ENCODE data around the gene MMP14.
A peak's percentile ranks its signal among the peaks of the same experiment; 100 is the strongest.
"Not testable (repeated sequence)": the region's sequence is repeated elsewhere in the genome, so short reads cannot be mapped to it uniquely, and the experiment has no call there.

The MMP14 gene

GRCh38 chr14:22836301-22837113 is at the start of gene MMP14:
TSS of gene MMP14 (plus strand) at chr14:22836585. CDS start at chr14:22836818, 233 bp downstream.
- Histone ChIP-seq H3K9ac (ENCODE audit: low read length in 5 of 5) (peak within 1 kb of the TSS; percentile 40 to 96 (median 95)), H3K27ac (ENCODE audit: low read depth, low read length) (peak within 1 kb of the TSS; percentile 96), H3K27me3 (ENCODE audit: control insufficient read depth in 5 of 5, insufficient read depth in 4 of 5, low read length in 5 of 5) (no peaks in the 10 kb centered on the region), H3K36me3 (ENCODE audit: control insufficient read depth in 5 of 5, insufficient read depth in 5 of 5, low read length in 5 of 5) (peaks cover 6 to 32% (median 18%) of the 10 kb centered on the region in 5 donors), H3K9me3 (ENCODE audit: control insufficient read depth in 5 of 5, low read length in 5 of 5) (no peaks in the 10 kb centered on the region), H3K4me1 (ENCODE audit: control insufficient read depth in 5 of 5, insufficient read depth in 5 of 5, low read length in 5 of 5) (peaks cover 4 to 49% (median 44%) of the 10 kb centered on the region in 5 donors), H3K4me3 (ENCODE audit: low read depth in 1 of 5, low read length in 5 of 5) (peak within 1 kb of the TSS; percentile 88 to 94 (median 89))

- Histone ChIP-seq H3K9me3 (ENCODE audit: control insufficient read depth in 5 of 5, low read length in 5 of 5) (no peaks in the 10 kb centered on the region), H3K36me3 (ENCODE audit: control insufficient read depth in 5 of 5, insufficient read depth in 5 of 5, low read length in 5 of 5) (no peaks in the 10 kb centered on the region), H3K9ac (ENCODE audit: low read length in 5 of 5) (no peak overlapping the region), H3K4me3 (ENCODE audit: low read depth in 1 of 5, low read length in 5 of 5) (no peak overlapping the region), H3K27me3 (ENCODE audit: control insufficient read depth in 5 of 5, insufficient read depth in 4 of 5, low read length in 5 of 5) (no peaks in the 10 kb centered on the region), H3K27ac (ENCODE audit: low read depth, low read length) (no peak overlapping the region), H3K4me1 (ENCODE audit: control insufficient read depth in 5 of 5, insufficient read depth in 5 of 5, low read length in 5 of 5) (peaks cover 0 to 5% (median under 1%) of the 10 kb centered on the region in 5 donors)
These were observed 49.7 kb upstream of the MMP14 start for GRCh38 chr14:22786685-22787084.

- no peaks in the 10 kb centered on the region for H3K9me3 ChIP-seq (ENCODE audit: control insufficient read depth in 5 of 5, low read length in 5 of 5)
- no peak overlapping the region for H3K27ac ChIP-seq (ENCODE audit: low read depth, low read length)
- no peaks in the 10 kb centered on the region for H3K36me3 ChIP-seq (ENCODE audit: control insufficient read depth in 5 of 5, insufficient read depth in 5 of 5, low read length in 5 of 5)
These were observed 45.1 kb upstream of the MMP14 start for GRCh38 chr14:22791301-22791700.

GRCh38 chr14:22792158-22792557 is 44.2 kb upstream of the MMP14 start:
- no peak overlapping the region for H3K27ac ChIP-seq (ENCODE audit: low read depth, low read length)
- H3K9me3 ChIP-seq (ENCODE audit: control insufficient read depth in 5 of 5, low read length in 5 of 5) = no peaks in the 10 kb centered on the region
- no peaks in the 10 kb centered on the region for H3K36me3 ChIP-seq (ENCODE audit: control insufficient read depth in 5 of 5, insufficient read depth in 5 of 5, low read length in 5 of 5)
- H3K4me1 ChIP-seq (ENCODE audit: control insufficient read depth in 5 of 5, insufficient read depth in 5 of 5, low read length in 5 of 5) = peaks cover 0 to 9% (median 0%) of the 10 kb centered on the region in 5 donors
- no peak overlapping the region for H3K9ac ChIP-seq (ENCODE audit: low read length in 5 of 5)
- no peak overlapping the region for H3K4me3 ChIP-seq (ENCODE audit: low read depth in 1 of 5, low read length in 5 of 5)
- H3K27me3 ChIP-seq (ENCODE audit: control insufficient read depth in 5 of 5, insufficient read depth in 4 of 5, low read length in 5 of 5) = no peaks in the 10 kb centered on the region

More at GRCh38 chr14:22791301-22791700, 45.1 kb upstream of the MMP14 start:
- Histone ChIP-seq H3K4me1 (ENCODE audit: control insufficient read depth in 5 of 5, insufficient read depth in 5 of 5, low read length in 5 of 5) (peaks cover 0 to 9% (median 0%) of the 10 kb centered on the region in 5 donors), H3K9ac (ENCODE audit: low read length in 5 of 5) (no peak overlapping the region), H3K27me3 (ENCODE audit: control insufficient read depth in 5 of 5, insufficient read depth in 4 of 5, low read length in 5 of 5) (no peaks in the 10 kb centered on the region), H3K4me3 (ENCODE audit: low read depth in 1 of 5, low read length in 5 of 5) (no peak overlapping the region)

GRCh38 chr14:22793550-22793949 is 42.8 kb upstream of the MMP14 start:
- not testable (repeated sequence) for H3K27ac ChIP-seq (ENCODE audit: low read depth, low read length); H3K4me1 ChIP-seq (ENCODE audit: control insufficient read depth in 5 of 5, insufficient read depth in 5 of 5, low read length in 5 of 5); H3K27me3 ChIP-seq (ENCODE audit: control insufficient read depth in 5 of 5, insufficient read depth in 4 of 5, low read length in 5 of 5); H3K36me3 ChIP-seq (ENCODE audit: control insufficient read depth in 5 of 5, insufficient read depth in 5 of 5, low read length in 5 of 5); H3K9me3 ChIP-seq (ENCODE audit: control insufficient read depth in 5 of 5, low read length in 5 of 5); H3K9ac ChIP-seq (ENCODE audit: low read length in 5 of 5); H3K4me3 ChIP-seq (ENCODE audit: low read depth in 1 of 5, low read length in 5 of 5)

GRCh38 chr14:22793976-22794375 is 42.4 kb upstream of the MMP14 start:
- Histone ChIP-seq H3K36me3 (ENCODE audit: control insufficient read depth in 5 of 5, insufficient read depth in 5 of 5, low read length in 5 of 5) (no peaks in the 10 kb centered on the region), H3K27me3 (ENCODE audit: control insufficient read depth in 5 of 5, insufficient read depth in 4 of 5, low read length in 5 of 5) (no peaks in the 10 kb centered on the region), H3K4me1 (ENCODE audit: control insufficient read depth in 5 of 5, insufficient read depth in 5 of 5, low read length in 5 of 5) (peaks cover 0 to 9% (median 3%) of the 10 kb centered on the region in 5 donors), H3K9me3 (ENCODE audit: control insufficient read depth in 5 of 5, low read length in 5 of 5) (no peaks in the 10 kb centered on the region), H3K4me3 (ENCODE audit: low read depth in 1 of 5, low read length in 5 of 5) (no peak overlapping the region), H3K27ac (ENCODE audit: low read depth, low read length) (no peak overlapping the region), H3K9ac (ENCODE audit: low read length in 5 of 5) (no peak overlapping the region)

- Histone ChIP-seq H3K27ac (ENCODE audit: low read depth, low read length) (no peak overlapping the region), H3K4me1 (ENCODE audit: control insufficient read depth in 5 of 5, insufficient read depth in 5 of 5, low read length in 5 of 5) (peaks cover 0 to 9% (median 4%) of the 10 kb centered on the region in 5 donors), H3K36me3 (ENCODE audit: control insufficient read depth in 5 of 5, insufficient read depth in 5 of 5, low read length in 5 of 5) (no peaks in the 10 kb centered on the region), H3K27me3 (ENCODE audit: control insufficient read depth in 5 of 5, insufficient read depth in 4 of 5, low read length in 5 of 5) (no peaks in the 10 kb centered on the region), H3K9ac (ENCODE audit: low read length in 5 of 5) (no peak overlapping the region), H3K9me3 (ENCODE audit: control insufficient read depth in 5 of 5, low read length in 5 of 5) (no peaks in the 10 kb centered on the region), H3K4me3 (ENCODE audit: low read depth in 1 of 5, low read length in 5 of 5) (no peak overlapping the region)
These were observed 41.8 kb upstream of the MMP14 start for GRCh38 chr14:22794551-22794951.

- no peaks in the 10 kb centered on the region for H3K9me3 ChIP-seq (ENCODE audit: control insufficient read depth in 5 of 5, low read length in 5 of 5)
- H3K27ac ChIP-seq (ENCODE audit: low read depth, low read length) = no peak overlapping the region
- H3K36me3 ChIP-seq (ENCODE audit: control insufficient read depth in 5 of 5, insufficient read depth in 5 of 5, low read length in 5 of 5) = no peaks in the 10 kb centered on the region
- no peak overlapping the region for H3K4me3 ChIP-seq (ENCODE audit: low read depth in 1 of 5, low read length in 5 of 5)
- no peaks in the 10 kb centered on the region for H3K27me3 ChIP-seq (ENCODE audit: control insufficient read depth in 5 of 5, insufficient read depth in 4 of 5, low read length in 5 of 5)
- peaks cover 0 to 6% (median 4%) of the 10 kb centered on the region in 5 donors for H3K4me1 ChIP-seq (ENCODE audit: control insufficient read depth in 5 of 5, insufficient read depth in 5 of 5, low read length in 5 of 5)
- no peak overlapping the region for H3K9ac ChIP-seq (ENCODE audit: low read length in 5 of 5)
These were observed 40.2 kb upstream of the MMP14 start for GRCh38 chr14:22796087-22796707.

- Histone ChIP-seq H3K9me3 (ENCODE audit: control insufficient read depth in 5 of 5, low read length in 5 of 5) (no peaks in the 10 kb centered on the region), H3K4me3 (ENCODE audit: low read depth in 1 of 5, low read length in 5 of 5) (no peak overlapping the region), H3K27me3 (ENCODE audit: control insufficient read depth in 5 of 5, insufficient read depth in 4 of 5, low read length in 5 of 5) (no peaks in the 10 kb centered on the region), H3K9ac (ENCODE audit: low read length in 5 of 5) (peak overlapping the region in 1 of 5 donors; percentile 21), H3K36me3 (ENCODE audit: control insufficient read depth in 5 of 5, insufficient read depth in 5 of 5, low read length in 5 of 5) (no peaks in the 10 kb centered on the region), H3K4me1 (ENCODE audit: control insufficient read depth in 5 of 5, insufficient read depth in 5 of 5, low read length in 5 of 5) (peaks cover 0 to 5% (median 4%) of the 10 kb centered on the region in 5 donors), H3K27ac (ENCODE audit: low read depth, low read length) (no peak overlapping the region)
These were observed 39.1 kb upstream of the MMP14 start for GRCh38 chr14:22797017-22797917.

Data from subcutaneous abdominal adipose tissue (tissue), 5 donors.